DOHH2 (cell line): ENCODE measurements around the gene SULT4A1.

ENCODE experiments used
- H3F3A ChIP-seq: fragments of 200-600 bp; sonication (generic), shearing (Covaris generic); 2 replicates; pipeline ENCODE4 v1.6.0; 2016; ENCODE audit warnings: antibody characterized with exemption, mild to moderate bottlenecking; ENCODE audit not compliant: control insufficient read depth, insufficient read depth
- H3K27ac ChIP-seq: fragments of 200-600 bp; sonication (generic); 2 replicates; pipeline ENCODE4 v1.5.1; 2014; ENCODE audit warnings: low read depth, mild to moderate bottlenecking, low read length, moderate library complexity
- H3K27me3 ChIP-seq: fragments of 200-600 bp; sonication (generic); 2 replicates; pipeline ENCODE4 v1.6.1; 2014; ENCODE audit warnings: mild to moderate bottlenecking, low read length, mixed read lengths; ENCODE audit not compliant: control insufficient read depth
- H3K36me3 ChIP-seq: fragments of 200-600 bp; sonication (generic); 2 replicates; pipeline ENCODE4 v1.6.1; 2014; ENCODE audit warnings: mild to moderate bottlenecking, low read length, moderate library complexity, mixed read lengths; ENCODE audit not compliant: control insufficient read depth
- H3K4me1 ChIP-seq: fragments of 200-600 bp; sonication (generic); 2 replicates; pipeline ENCODE4 v1.6.1; 2014; ENCODE audit warnings: mild to moderate bottlenecking, low read length, mixed read lengths; ENCODE audit not compliant: control insufficient read depth
- H3K4me2 ChIP-seq: fragments of 200-600 bp; sonication (generic); 2 replicates; pipeline ENCODE4 v1.6.0; 2014; ENCODE audit warnings: mild to moderate bottlenecking, low read length, moderate library complexity
- H3K4me3 ChIP-seq: fragments of 200-600 bp; sonication (generic); 2 replicates; pipeline ENCODE4 v1.5.1; 2014; ENCODE audit warnings: mild to moderate bottlenecking, low read length, mixed read lengths
- H3K79me2 ChIP-seq: fragments of 200-600 bp; sonication (generic); 2 replicates; pipeline ENCODE4 v1.6.1; 2014; ENCODE audit warnings: mild to moderate bottlenecking, low read length, mixed read lengths; ENCODE audit not compliant: control insufficient read depth
- H3K9me2 ChIP-seq: fragments of 200-600 bp; sonication (generic); replicated peaks from 2 replicates; pipeline ENCODE4 v1.6.1; 2014; ENCODE audit warnings: mild to moderate bottlenecking, low read length, mixed read lengths; ENCODE audit not compliant: control insufficient read depth
- H3K9me3 ChIP-seq: fragments of 200-600 bp; sonication (generic); 2 replicates; pipeline ENCODE4 v1.6.1; 2014; ENCODE audit warnings: antibody characterized with exemption, low read length, mixed read lengths; ENCODE audit not compliant: control insufficient read depth, insufficient read depth
- H4K20me1 ChIP-seq: fragments of 200-600 bp; sonication (generic); 2 replicates; pipeline ENCODE4 v1.6.0; 2014; ENCODE audit warnings: low read depth, mild to moderate bottlenecking, antibody characterized with exemption, low read length, moderate library complexity; ENCODE audit not compliant: control insufficient read depth, insufficient read depth
- EZH2phosphoT487 ChIP-seq: fragments of 200-600 bp; sonication (generic); IDR thresholded peaks from 2 replicates; pipeline ENCODE4 v1.6.1; 2017; ENCODE audit warnings: borderline replicate concordance, mild to moderate bottlenecking, antibody characterized with exemption, low read length, moderate library complexity, mixed read lengths
- TF ChIP-seq, protein P1 (sequence below): fragments of 200-600 bp; sonication (generic); IDR thresholded peaks from one replicate; pipeline ENCODE4 v1.5.1; 2014; ENCODE audit warnings: antibody characterized with exemption, mild to moderate bottlenecking, low read depth, low read length; ENCODE audit not compliant: poor library complexity, severe bottlenecking

SULT4A1 gene

DNA sequence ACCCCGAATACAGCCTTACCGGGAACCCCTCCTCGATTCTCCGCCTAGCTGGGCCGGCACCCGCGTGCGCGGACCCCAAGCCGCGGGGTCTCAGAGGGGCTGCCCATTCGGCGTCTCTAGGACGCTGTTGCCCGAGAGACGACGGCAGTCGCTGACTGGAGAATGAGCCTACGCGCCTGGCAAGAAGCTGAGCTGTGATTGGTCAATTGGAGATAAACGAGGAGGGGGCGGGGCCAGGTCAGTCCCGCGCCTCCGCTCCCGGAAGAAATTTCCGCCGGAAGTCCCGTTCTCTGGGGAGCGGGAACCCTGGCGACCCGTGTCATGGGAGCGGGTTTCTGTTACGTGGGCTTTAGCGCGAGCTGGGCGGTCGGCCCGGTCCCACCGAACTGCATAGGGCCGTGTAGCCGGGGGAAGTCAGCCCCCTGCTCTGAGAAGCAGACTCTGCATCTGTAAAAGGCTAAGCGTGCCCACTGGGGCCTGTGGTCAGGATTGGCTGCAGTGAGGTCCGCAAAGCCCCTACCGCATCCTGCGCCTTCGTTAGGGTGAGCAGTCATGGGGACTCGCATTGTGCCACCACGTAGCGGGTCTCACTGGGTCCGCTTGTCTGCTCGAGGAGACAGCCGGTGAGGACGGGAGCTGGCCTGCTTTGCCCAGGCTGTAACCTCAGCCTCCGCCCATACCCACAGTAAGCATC is 50.0 kb downstream of the SULT4A1 start, which contains the start of gene EFCAB6:
Gene EFCAB6, minus strand, starts transcription at position 157 of the 694 bp plus-strand sequence. CDS start 29,987 bp downstream, outside the sequence.
- Histone ChIP-seq H3K79me2 (peaks cover 13% of the 10 kb centered on the region), H3K27ac (peak within 1 kb of the TSS; percentile 58), H4K20me1 (no peaks in the 10 kb centered on the region), H3K36me3 (peaks cover 4% of the 10 kb centered on the region; the same call in 1 of the 2 replicates), H3K9me2 (no peaks in the 10 kb centered on the region), H3F3A (peaks cover 4% of the 10 kb centered on the region; the same call in 1 of the 2 replicates), H3K4me3 (peak within 1 kb of the TSS; percentile 99), H3K4me1 (peaks cover 15% of the 10 kb centered on the region), H3K27me3 (peaks cover 6% of the 10 kb centered on the region; the same call in 1 of the 2 replicates), H3K4me2 (peak within 1 kb of the TSS; percentile 99), H3K9me3 (no peaks in the 10 kb centered on the region)
- TF ChIP-seq EZH2phosphoT487: no peak
- TF ChIP-seq, protein P1, sequence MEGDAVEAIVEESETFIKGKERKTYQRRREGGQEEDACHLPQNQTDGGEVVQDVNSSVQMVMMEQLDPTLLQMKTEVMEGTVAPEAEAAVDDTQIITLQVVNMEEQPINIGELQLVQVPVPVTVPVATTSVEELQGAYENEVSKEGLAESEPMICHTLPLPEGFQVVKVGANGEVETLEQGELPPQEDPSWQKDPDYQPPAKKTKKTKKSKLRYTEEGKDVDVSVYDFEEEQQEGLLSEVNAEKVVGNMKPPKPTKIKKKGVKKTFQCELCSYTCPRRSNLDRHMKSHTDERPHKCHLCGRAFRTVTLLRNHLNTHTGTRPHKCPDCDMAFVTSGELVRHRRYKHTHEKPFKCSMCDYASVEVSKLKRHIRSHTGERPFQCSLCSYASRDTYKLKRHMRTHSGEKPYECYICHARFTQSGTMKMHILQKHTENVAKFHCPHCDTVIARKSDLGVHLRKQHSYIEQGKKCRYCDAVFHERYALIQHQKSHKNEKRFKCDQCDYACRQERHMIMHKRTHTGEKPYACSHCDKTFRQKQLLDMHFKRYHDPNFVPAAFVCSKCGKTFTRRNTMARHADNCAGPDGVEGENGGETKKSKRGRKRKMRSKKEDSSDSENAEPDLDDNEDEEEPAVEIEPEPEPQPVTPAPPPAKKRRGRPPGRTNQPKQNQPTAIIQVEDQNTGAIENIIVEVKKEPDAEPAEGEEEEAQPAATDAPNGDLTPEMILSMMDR: no peak

DNA sequence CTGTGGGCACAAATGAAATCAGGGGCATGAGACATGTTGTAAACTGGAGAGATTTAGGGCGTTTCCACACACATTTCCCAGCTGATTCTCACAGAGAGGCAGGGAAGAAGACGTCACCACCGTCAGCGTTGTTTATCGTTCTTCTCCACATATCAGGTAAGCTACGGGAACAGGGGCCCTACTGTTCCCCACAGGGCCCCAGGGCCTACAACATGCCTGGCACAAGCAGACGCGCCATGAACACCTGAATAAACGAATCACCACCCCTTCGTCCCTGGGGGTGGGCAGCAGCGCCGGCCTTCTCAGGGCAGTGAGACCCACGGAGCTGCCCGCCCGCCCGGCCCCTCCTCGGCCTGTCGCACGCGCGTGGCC is 50.5 kb downstream of the SULT4A1 start:
- H4K20me1 ChIP-seq: no peaks in the 10 kb centered on the region

DNA sequence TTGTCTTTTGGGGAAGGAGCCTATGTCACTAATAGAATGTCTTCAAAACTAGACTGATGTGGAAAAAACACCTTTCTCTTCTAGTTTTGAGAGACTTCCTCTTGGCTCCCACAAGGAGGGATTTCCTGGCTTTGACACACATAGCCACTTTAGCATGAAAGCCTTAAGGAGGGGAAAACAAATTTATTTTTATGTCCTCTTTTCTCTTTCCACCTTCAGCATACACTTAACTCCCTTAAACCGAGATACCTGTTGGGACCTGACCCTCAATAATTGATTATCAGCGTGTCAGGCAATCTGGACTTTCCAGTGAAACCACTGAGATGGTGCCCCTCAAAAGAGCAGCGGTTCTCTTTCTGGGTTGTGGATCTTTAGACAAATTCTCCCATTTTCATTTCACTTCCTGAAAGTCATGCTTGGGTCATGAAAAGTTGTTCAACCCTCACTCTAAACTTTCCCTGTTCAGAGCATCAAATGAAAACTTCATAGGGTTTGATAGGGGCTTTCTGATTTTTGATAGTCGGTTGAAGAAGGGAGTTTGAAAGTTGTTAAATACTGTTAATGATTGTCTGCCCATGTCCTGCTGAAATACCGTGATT is 59.3 kb downstream of the SULT4A1 start:
- no peaks in the 10 kb centered on the region for H3K36me3 ChIP-seq
- no peaks in the 10 kb centered on the region for H3K9me2 ChIP-seq
- H3K4me1 ChIP-seq: peaks cover 6% of the 10 kb centered on the region
- no peak overlapping the region for H3K4me3 ChIP-seq
- no peak overlapping the region for H3K4me2 ChIP-seq
- H3K9me3 ChIP-seq: no peaks in the 10 kb centered on the region
- TF ChIP-seq EZH2phosphoT487: no peak
- TF ChIP-seq, protein P1: no peak
- peaks cover 24% of the 10 kb centered on the region for H3K27me3 ChIP-seq
- no peaks in the 10 kb centered on the region for H3K79me2 ChIP-seq
- no peaks in the 10 kb centered on the region for H4K20me1 ChIP-seq
- H3F3A ChIP-seq: no peaks in the 10 kb centered on the region
- H3K27ac ChIP-seq: no peak overlapping the region

More for the DNA sequence above, 50.5 kb downstream of the SULT4A1 start:
- peaks cover 15% of the 10 kb centered on the region for H3K4me1 ChIP-seq
- peak overlapping the region; percentile 99 for H3K4me2 ChIP-seq
- peaks cover 4% of the 10 kb centered on the region; the same call in 1 of the 2 replicates for H3F3A ChIP-seq
- peaks cover 13% of the 10 kb centered on the region for H3K79me2 ChIP-seq
- no peaks in the 10 kb centered on the region for H3K9me3 ChIP-seq
- peaks cover 4% of the 10 kb centered on the region; the same call in 1 of the 2 replicates for H3K36me3 ChIP-seq
- no peaks in the 10 kb centered on the region for H3K9me2 ChIP-seq
- TF ChIP-seq, protein P1: no peak
- no peak for TF ChIP-seq EZH2phosphoT487
- H3K27me3 ChIP-seq: peaks cover 6% of the 10 kb centered on the region; the same call in 1 of the 2 replicates
- no peak overlapping the region for H3K27ac ChIP-seq
- peak overlapping the region; percentile 99 for H3K4me3 ChIP-seq
